Mesendoderm (in vitro differentiated cells): ENCODE results near the gene DSG2.

Experiments
- DNase-seq: peaks from one replicate; pipeline ENCODE4 v3.0.0; 2013
- H2AK5ac ChIP-seq: 2 replicates; pipeline ENCODE4 v1.6.1; 2013; ENCODE audit warnings: low read length, inconsistent platforms
- H2BK120ac ChIP-seq: 2 replicates; pipeline ENCODE4 v1.6.1; 2013; ENCODE audit warnings: low read depth, mild to moderate bottlenecking, low read length, moderate library complexity, mixed read lengths
- H2BK15ac ChIP-seq: replicated peaks from 2 replicates; pipeline ENCODE4 v1.6.1; 2013; ENCODE audit warnings: low read depth, mild to moderate bottlenecking, moderate library complexity
- H2BK5ac ChIP-seq: 2 replicates; pipeline ENCODE4 v1.6.1; 2013; ENCODE audit warnings: low read length, inconsistent platforms
- H3K18ac ChIP-seq: 2 replicates; pipeline ENCODE4 v1.6.1; 2013; ENCODE audit warnings: mild to moderate bottlenecking, low read length, mixed read lengths
- H3K23ac ChIP-seq: one replicate; pipeline ENCODE4 v1.6.1; 2013; ENCODE audit warnings: low read length
- H3K27ac ChIP-seq: 2 replicates; pipeline ENCODE4 v1.5.1; 2013; ENCODE audit warnings: low read depth, mild to moderate bottlenecking, inconsistent platforms, low read length, moderate library complexity
- H3K27me3 ChIP-seq: 2 replicates; pipeline ENCODE4 v1.6.1; 2013; ENCODE audit warnings: low read length, control low read depth, mild to moderate bottlenecking, inconsistent platforms; ENCODE audit not compliant: insufficient read depth, poor library complexity
- H3K36me3 ChIP-seq: 2 replicates; pipeline ENCODE4 v1.6.1; 2013; ENCODE audit warnings: low read length, inconsistent platforms; ENCODE audit not compliant: control insufficient read depth, insufficient read depth
- H3K4ac ChIP-seq: one replicate; pipeline ENCODE4 v1.6.1; 2013; ENCODE audit warnings: low read depth, mild to moderate bottlenecking, low read length, moderate library complexity
- H3K4me1 ChIP-seq: 2 replicates; pipeline ENCODE4 v1.6.1; 2013; ENCODE audit warnings: low read depth, low read length, inconsistent platforms; ENCODE audit not compliant: control insufficient read depth
- H3K4me2 ChIP-seq: 2 replicates; pipeline ENCODE4 v1.6.1; 2013; ENCODE audit warnings: low read length
- H3K4me3 ChIP-seq: 2 replicates; pipeline ENCODE4 v1.5.1; 2013; ENCODE audit warnings: mild to moderate bottlenecking, low read length
- H3K56ac ChIP-seq: one replicate; pipeline ENCODE4 v1.6.1; 2013; ENCODE audit warnings: low read length
- H3K79me1 ChIP-seq: 2 replicates; pipeline ENCODE4 v1.6.1; 2013; ENCODE audit warnings: low read length, inconsistent platforms
- H3K79me2 ChIP-seq: 2 replicates; pipeline ENCODE4 v1.6.1; 2013; ENCODE audit warnings: mild to moderate bottlenecking, low read length; ENCODE audit not compliant: control insufficient read depth, insufficient read depth
- H3K9ac ChIP-seq: 2 replicates; pipeline ENCODE4 v1.6.1; 2013; ENCODE audit warnings: low read length, inconsistent platforms
- H4K5ac ChIP-seq: one replicate; pipeline ENCODE4 v1.6.1; 2013; ENCODE audit warnings: low read length
- H4K8ac ChIP-seq: one replicate; pipeline ENCODE4 v1.6.1; 2013; ENCODE audit warnings: low read depth, mild to moderate bottlenecking, control low read depth, low read length, moderate library complexity
- WGBS: extraction: QIAGEN DNeasy Blood & Tissue Kit; methylation state at CpG from one replicate; pipeline ENCODE4 v1.1.7; 2013; ENCODE audit warnings: low lambda C conversion rate, missing lambda C conversion rate; ENCODE audit not compliant: insufficient coverage; ENCODE audit errors: extremely low coverage; 5-methylcytosine and 5-hydroxymethylcytosine counted together

DSG2 gene

DNA sequence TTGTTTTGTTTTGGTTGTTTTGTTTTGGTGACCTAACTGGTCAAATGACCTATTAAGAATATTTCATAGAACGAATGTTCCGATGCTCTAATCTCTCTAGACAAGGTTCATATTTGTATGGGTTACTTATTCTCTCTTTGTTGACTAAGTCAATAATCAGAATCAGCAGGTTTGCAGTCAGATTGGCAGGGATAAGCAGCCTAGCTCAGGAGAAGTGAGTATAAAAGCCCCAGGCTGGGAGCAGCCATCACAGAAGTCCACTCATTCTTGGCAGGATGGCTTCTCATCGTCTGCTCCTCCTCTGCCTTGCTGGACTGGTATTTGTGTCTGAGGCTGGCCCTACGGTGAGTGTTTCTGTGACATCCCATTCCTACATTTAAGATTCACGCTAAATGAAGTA, 93.7 kb downstream of the DSG2 start, which contains the start of gene TTR:
TSS of gene TTR (plus strand) at position 250 of the 400 bp plus-strand sequence. CDS start at position 276, 26 bp downstream.
- H3K27me3 ChIP-seq, result no peaks in the 10 kb centered on the region
- H4K5ac ChIP-seq, result no peak within 1 kb of the TSS
- no peak within 1 kb of the TSS for H2BK120ac ChIP-seq
- DNase-seq, result no peak
- H3K4me1 ChIP-seq, result no peaks in the 10 kb centered on the region
- H3K56ac ChIP-seq, result no peak within 1 kb of the TSS
- no peaks in the 10 kb centered on the region for H3K79me2 ChIP-seq
- no peak within 1 kb of the TSS for H3K23ac ChIP-seq
- H4K8ac ChIP-seq, result no peak within 1 kb of the TSS
- H3K36me3 ChIP-seq, result no peaks in the 10 kb centered on the region
- H3K79me1 ChIP-seq, result no peaks in the 10 kb centered on the region
- no peak within 1 kb of the TSS for H3K4me3 ChIP-seq
- H2AK5ac ChIP-seq, result no peak within 1 kb of the TSS
- no peak within 1 kb of the TSS for H2BK15ac ChIP-seq
- no peak within 1 kb of the TSS for H2BK5ac ChIP-seq
- H3K27ac ChIP-seq, result no peak within 1 kb of the TSS
- H3K9ac ChIP-seq, result no peak within 1 kb of the TSS
- H3K4ac ChIP-seq, result no peak within 1 kb of the TSS
- H3K18ac ChIP-seq, result no peak within 1 kb of the TSS
- no CpG with 5 or more reads among the region's 5 CpGs for WGBS
- H3K4me2 ChIP-seq, result no peak within 1 kb of the TSS

- H3K4me1 ChIP-seq, result no peaks in the 10 kb centered on the region
- H2AK5ac ChIP-seq, result no peak overlapping the region
- no peak overlapping the region for H3K4me2 ChIP-seq
- WGBS, result no CpG with 5 or more reads among the region's 10 CpGs
- H3K79me2 ChIP-seq, result no peaks in the 10 kb centered on the region
- H3K36me3 ChIP-seq, result no peaks in the 10 kb centered on the region
- H4K5ac ChIP-seq, result no peak overlapping the region
- no peak overlapping the region for H3K4ac ChIP-seq
- H2BK120ac ChIP-seq, result no peak overlapping the region
- no peak overlapping the region for H3K9ac ChIP-seq
- H2BK15ac ChIP-seq, result no peak overlapping the region
- DNase-seq, result no peak
- H2BK5ac ChIP-seq, result no peak overlapping the region
- H3K4me3 ChIP-seq, result no peak overlapping the region
- no peak overlapping the region for H3K27ac ChIP-seq
- no peaks in the 10 kb centered on the region for H3K79me1 ChIP-seq
- no peak overlapping the region for H3K56ac ChIP-seq
- H4K8ac ChIP-seq, result no peak overlapping the region
- no peaks in the 10 kb centered on the region for H3K27me3 ChIP-seq
- no peak overlapping the region for H3K23ac ChIP-seq
- H3K18ac ChIP-seq, result no peak overlapping the region
These were observed 94.7 kb downstream of the DSG2 start for GRCh38 chr18:31592506-31593157.

DNA sequence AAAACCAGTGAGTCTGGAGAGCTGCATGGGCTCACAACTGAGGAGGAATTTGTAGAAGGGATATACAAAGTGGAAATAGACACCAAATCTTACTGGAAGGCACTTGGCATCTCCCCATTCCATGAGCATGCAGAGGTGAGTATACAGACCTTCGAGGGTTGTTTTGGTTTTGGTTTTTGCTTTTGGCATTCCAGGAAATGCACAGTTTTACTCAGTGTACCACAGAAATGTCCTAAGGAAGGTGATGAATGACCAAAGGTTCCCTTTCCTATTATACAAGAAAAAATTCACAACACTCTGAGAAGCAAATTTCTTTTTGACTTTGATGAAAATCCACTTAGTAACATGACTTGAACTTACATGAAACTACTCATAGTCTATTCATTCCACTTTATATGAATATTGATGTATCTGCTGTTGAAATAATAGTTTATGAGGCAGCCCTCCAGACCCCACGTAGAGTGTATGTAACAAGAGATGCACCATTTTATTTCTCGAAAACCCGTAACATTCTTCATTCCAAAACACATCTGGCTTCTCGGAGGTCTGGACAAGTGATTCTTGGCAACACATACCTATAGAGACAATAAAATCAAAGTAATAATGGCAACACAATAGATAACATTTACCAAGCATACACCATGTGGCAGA, 97.3 kb downstream of the DSG2 start:
- no peak overlapping the region for H3K27ac ChIP-seq
- H4K5ac ChIP-seq, result no peak overlapping the region
- WGBS, result no CpG with 5 or more reads among the region's 5 CpGs

DNA sequence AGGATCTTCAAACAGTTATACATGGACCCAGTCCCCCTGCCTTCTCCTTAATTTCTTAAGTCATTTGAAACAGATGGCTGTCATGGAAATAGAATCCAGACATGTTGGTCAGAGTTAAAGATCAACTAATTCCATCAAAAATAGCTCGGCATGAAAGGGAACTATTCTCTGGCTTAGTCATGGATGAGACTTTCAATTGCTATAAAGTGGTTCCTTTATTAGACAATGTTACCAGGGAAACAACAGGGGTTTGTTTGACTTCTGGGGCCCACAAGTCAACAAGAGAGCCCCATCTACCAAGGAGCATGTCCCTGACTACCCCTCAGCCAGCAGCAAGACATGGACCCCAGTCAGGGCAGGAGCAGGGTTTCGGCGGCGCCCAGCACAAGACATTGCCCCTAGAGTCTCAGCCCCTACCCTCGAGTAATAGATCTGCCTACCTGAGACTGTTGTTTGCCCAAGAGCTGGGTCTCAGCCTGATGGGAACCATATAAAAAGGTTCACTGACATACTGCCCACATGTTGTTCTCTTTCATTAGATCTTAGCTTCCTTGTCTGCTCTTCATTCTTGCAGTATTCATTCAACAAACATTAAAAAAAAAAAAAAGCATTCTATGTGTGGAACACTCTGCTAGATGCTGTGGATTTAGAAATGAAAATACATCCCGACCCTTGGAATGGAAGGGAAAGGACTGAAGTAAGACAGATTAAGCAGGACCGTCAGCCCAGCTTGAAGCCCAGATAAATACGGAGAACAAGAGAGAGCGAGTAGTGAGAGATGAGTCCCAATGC, 98.3 kb downstream of the DSG2 start:
- H2BK15ac ChIP-seq, result no peak overlapping the region
- DNase-seq, result no peak
- H3K4me2 ChIP-seq, result no peak overlapping the region
- no peak overlapping the region for H2BK120ac ChIP-seq
- H4K8ac ChIP-seq, result no peak overlapping the region
- no peaks in the 10 kb centered on the region for H3K36me3 ChIP-seq
- no peak overlapping the region for H3K18ac ChIP-seq
- H4K5ac ChIP-seq, result no peak overlapping the region
- no CpG with 5 or more reads among the region's 9 CpGs for WGBS
- H2AK5ac ChIP-seq, result no peak overlapping the region
- no peaks in the 10 kb centered on the region for H3K27me3 ChIP-seq
- H3K4me3 ChIP-seq, result no peak overlapping the region
- no peak overlapping the region for H2BK5ac ChIP-seq
- no peaks in the 10 kb centered on the region for H3K79me1 ChIP-seq
- H3K4ac ChIP-seq, result no peak overlapping the region
- H3K27ac ChIP-seq, result no peak overlapping the region
- H3K4me1 ChIP-seq, result no peaks in the 10 kb centered on the region
- no peaks in the 10 kb centered on the region for H3K79me2 ChIP-seq
- no peak overlapping the region for H3K23ac ChIP-seq
- no peak overlapping the region for H3K56ac ChIP-seq
- no peak overlapping the region for H3K9ac ChIP-seq

More for the DNA sequence above, 97.3 kb downstream of the DSG2 start:
- DNase-seq, result no peak
- H4K8ac ChIP-seq, result no peak overlapping the region
- H3K79me2 ChIP-seq, result no peaks in the 10 kb centered on the region
- H3K79me1 ChIP-seq, result no peaks in the 10 kb centered on the region
- H3K23ac ChIP-seq, result no peak overlapping the region
- no peak overlapping the region for H2AK5ac ChIP-seq
- H2BK120ac ChIP-seq, result no peak overlapping the region
- H3K4me1 ChIP-seq, result no peaks in the 10 kb centered on the region
- no peak overlapping the region for H3K9ac ChIP-seq
- no peaks in the 10 kb centered on the region for H3K27me3 ChIP-seq
- no peak overlapping the region for H3K4me2 ChIP-seq
- H3K56ac ChIP-seq, result no peak overlapping the region
- no peaks in the 10 kb centered on the region for H3K36me3 ChIP-seq
- no peak overlapping the region for H3K4ac ChIP-seq
- H3K4me3 ChIP-seq, result no peak overlapping the region
- no peak overlapping the region for H2BK15ac ChIP-seq
- H3K18ac ChIP-seq, result no peak overlapping the region
- H2BK5ac ChIP-seq, result no peak overlapping the region

DNA sequence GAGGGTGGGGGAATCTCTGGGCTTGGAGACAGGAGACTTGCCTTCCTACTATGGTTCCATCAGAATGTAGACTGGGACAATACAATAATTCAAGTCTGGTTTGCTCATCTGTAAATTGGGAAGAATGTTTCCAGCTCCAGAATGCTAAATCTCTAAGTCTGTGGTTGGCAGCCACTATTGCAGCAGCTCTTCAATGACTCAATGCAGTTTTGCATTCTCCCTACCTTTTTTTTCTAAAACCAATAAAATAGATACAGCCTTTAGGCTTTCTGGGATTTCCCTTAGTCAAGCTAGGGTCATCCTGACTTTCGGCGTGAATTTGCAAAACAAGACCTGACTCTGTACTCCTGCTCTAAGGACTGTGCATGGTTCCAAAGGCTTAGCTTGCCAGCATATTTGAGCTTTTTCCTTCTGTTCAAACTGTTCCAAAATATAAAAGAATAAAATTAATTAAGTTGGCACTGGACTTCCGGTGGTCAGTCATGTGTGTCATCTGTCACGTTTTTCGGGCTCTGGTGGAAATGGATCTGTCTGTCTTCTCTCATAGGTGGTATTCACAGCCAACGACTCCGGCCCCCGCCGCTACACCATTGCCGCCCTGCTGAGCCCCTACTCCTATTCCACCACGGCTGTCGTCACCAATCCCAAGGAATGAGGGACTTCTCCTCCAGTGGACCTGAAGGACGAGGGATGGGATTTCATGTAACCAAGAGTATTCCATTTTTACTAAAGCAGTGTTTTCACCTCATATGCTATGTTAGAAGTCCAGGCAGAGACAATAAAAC, 100.2 kb downstream of the DSG2 start:
- H3K27me3 ChIP-seq, result no peaks in the 10 kb centered on the region

More for the DNA sequence above, 100.2 kb downstream of the DSG2 start:
- no peak overlapping the region for H3K23ac ChIP-seq
- no peak overlapping the region for H2BK15ac ChIP-seq
- H3K36me3 ChIP-seq, result no peaks in the 10 kb centered on the region
- H3K4ac ChIP-seq, result no peak overlapping the region
- H3K27ac ChIP-seq, result no peak overlapping the region
- H2BK120ac ChIP-seq, result no peak overlapping the region
- H2AK5ac ChIP-seq, result no peak overlapping the region
- no peaks in the 10 kb centered on the region for H3K79me2 ChIP-seq
- H3K79me1 ChIP-seq, result no peaks in the 10 kb centered on the region
- no peak overlapping the region for H2BK5ac ChIP-seq
- WGBS, result no CpG with 5 or more reads among the region's 13 CpGs
- no peak overlapping the region for H3K9ac ChIP-seq
- H3K18ac ChIP-seq, result no peak overlapping the region
- H4K5ac ChIP-seq, result no peak overlapping the region
- no peak overlapping the region for H3K56ac ChIP-seq
- no peak overlapping the region for H3K4me3 ChIP-seq
- no peak for DNase-seq
- no peak overlapping the region for H3K4me2 ChIP-seq
- H4K8ac ChIP-seq, result no peak overlapping the region
- H3K4me1 ChIP-seq, result no peaks in the 10 kb centered on the region
